HUES48 (cell line): ENCODE results near the gene TMC6.
A peak's percentile ranks its signal among the peaks of the same experiment; 100 is the strongest.
"Not testable (repeated sequence)": the region's sequence is repeated elsewhere in the genome, so short reads cannot be mapped to it uniquely, and the experiment has no call there.

Source experiments
- H3K27ac ChIP-seq: one replicate; pipeline ENCODE4 v1.7.0; 2013; ENCODE audit warnings: low read depth, low read length, inconsistent platforms
- H3K27me3 ChIP-seq: 2 replicates; pipeline ENCODE4 v1.6.1; 2013; ENCODE audit warnings: mild to moderate bottlenecking, low read length; ENCODE audit not compliant: control insufficient read depth, insufficient read depth
- H3K36me3 ChIP-seq: 2 replicates; pipeline ENCODE4 v1.6.1; 2013; ENCODE audit warnings: low read length; ENCODE audit not compliant: control insufficient read depth, insufficient read depth
- H3K4me1 ChIP-seq: 2 replicates; pipeline ENCODE4 v1.6.1; 2013; ENCODE audit warnings: mild to moderate bottlenecking, low read length; ENCODE audit not compliant: control insufficient read depth, insufficient read depth
- H3K4me3 ChIP-seq: 2 replicates; pipeline ENCODE4 v1.5.1; 2013; ENCODE audit warnings: mild to moderate bottlenecking, low read depth, low read length
- H3K9ac ChIP-seq: 2 replicates; pipeline ENCODE4 v1.6.1; 2013; ENCODE audit warnings: mild to moderate bottlenecking, low read depth, low read length, moderate library complexity
- H3K9me3 ChIP-seq: 2 replicates; pipeline ENCODE4 v1.6.1; 2013; ENCODE audit warnings: low read length; ENCODE audit not compliant: control insufficient read depth, insufficient read depth

The TMC6 gene, protein sequence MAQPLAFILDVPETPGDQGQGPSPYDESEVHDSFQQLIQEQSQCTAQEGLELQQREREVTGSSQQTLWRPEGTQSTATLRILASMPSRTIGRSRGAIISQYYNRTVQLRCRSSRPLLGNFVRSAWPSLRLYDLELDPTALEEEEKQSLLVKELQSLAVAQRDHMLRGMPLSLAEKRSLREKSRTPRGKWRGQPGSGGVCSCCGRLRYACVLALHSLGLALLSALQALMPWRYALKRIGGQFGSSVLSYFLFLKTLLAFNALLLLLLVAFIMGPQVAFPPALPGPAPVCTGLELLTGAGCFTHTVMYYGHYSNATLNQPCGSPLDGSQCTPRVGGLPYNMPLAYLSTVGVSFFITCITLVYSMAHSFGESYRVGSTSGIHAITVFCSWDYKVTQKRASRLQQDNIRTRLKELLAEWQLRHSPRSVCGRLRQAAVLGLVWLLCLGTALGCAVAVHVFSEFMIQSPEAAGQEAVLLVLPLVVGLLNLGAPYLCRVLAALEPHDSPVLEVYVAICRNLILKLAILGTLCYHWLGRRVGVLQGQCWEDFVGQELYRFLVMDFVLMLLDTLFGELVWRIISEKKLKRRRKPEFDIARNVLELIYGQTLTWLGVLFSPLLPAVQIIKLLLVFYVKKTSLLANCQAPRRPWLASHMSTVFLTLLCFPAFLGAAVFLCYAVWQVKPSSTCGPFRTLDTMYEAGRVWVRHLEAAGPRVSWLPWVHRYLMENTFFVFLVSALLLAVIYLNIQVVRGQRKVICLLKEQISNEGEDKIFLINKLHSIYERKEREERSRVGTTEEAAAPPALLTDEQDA

DNA sequence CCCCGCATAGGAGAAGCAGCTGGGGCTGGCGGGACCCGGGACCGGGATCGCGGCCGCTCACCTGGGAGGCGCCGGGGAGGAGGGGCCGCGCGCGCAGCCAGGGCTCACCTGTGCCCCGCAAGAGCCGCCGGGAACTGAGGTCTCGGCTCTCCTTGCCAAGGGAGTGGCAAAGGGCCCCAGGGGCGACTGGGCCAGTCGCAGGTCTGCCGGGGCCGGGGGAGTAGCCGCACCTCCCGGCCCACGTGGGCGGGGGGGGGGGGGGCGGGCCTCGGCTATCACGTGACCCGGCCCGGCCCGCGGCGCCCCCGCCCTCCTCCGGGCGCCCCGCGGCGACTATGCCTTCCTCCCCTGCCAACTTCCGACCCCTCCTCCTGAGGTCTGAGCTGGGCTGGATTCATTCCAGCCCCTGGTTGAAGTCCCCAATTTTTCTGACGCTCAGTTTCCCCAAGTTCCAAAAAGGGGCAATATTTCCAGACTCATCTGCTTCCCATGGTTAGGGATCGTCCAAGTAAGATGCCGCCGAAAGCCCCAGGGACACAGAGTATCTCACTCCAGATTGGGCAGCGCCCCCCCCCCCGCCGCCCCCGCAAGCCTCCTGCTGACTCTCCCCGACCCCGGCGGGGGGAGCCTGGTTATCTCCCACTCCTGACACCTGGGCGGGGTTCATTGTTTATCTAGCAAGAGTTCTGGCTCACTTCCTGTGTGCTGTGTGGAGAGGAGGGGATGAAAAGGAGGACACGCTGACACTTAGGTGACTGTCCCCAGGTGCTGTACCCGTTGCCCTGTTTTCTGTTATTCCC is at the start of gene TMC6:
Gene TMC6 (minus strand): TSS at position 205 of the 800 bp plus-strand sequence. CDS start 1,923 bp downstream, outside the sequence.
- Histone ChIP-seq H3K4me1 (peaks cover 26% of the 10 kb centered on the region), H3K27ac (peak within 1 kb of the TSS; percentile 79), H3K36me3 (peaks cover 2% of the 10 kb centered on the region), H3K27me3 (peaks cover 31% of the 10 kb centered on the region), H3K4me3 (peak within 1 kb of the TSS; percentile 71), H3K9ac (peak within 1 kb of the TSS; percentile 48), H3K9me3 (no peaks in the 10 kb centered on the region)

DNA sequence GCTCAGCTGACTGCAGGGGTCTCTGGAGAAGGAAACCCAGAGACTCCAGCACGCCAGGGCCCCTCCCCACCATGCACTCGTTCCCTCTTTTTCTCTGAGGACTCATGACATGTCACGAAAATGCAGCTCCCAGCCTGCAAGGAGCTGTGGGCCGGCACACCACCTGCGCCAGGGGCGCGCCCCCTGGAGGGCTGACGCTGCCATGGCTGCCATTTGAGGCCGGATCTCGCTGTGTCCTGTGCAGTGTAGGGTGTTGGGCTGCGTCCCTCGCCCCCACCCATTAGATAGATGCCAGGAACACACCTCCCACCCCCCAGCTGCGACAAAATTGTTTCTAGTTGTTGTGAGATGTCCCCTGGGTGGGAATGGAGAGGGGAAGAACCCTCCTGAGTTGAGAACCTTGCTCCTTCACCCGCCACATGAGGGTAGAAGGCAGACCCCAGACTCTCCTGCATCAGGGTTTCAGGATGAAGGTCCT is 48.0 kb upstream of the TMC6 start:
- Histone ChIP-seq H3K4me1 (peaks cover 15% of the 10 kb centered on the region), H3K27ac (no peak overlapping the region), H3K9ac (no peak overlapping the region), H3K4me3 (no peak overlapping the region), H3K9me3 (no peaks in the 10 kb centered on the region), H3K36me3 (peaks cover 75% of the 10 kb centered on the region), H3K27me3 (no peaks in the 10 kb centered on the region)

DNA sequence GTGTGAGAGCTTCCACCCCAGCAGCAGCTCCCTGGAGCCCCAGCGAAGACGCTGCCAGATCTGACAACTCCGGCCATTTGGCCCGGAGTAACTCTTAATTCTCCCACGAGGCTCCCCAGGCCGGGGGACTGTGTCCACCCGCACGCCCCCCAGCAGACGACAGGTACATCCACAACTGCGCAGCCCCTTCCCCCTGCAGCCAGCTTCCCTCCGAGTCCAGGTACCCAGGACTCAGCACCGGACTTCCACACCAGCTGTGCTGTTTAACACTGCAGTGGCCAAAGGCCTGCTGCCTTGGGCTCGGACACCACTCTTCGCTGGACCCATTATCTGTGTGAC is 47.1 kb upstream of the TMC6 start:
- no peaks in the 10 kb centered on the region for H3K27me3 ChIP-seq
- H3K27ac ChIP-seq = no peak overlapping the region
- H3K9me3 ChIP-seq = no peaks in the 10 kb centered on the region
- H3K4me1 ChIP-seq = peaks cover 15% of the 10 kb centered on the region
- H3K9ac ChIP-seq = no peak overlapping the region
- no peak overlapping the region for H3K4me3 ChIP-seq
- peaks cover 69% of the 10 kb centered on the region for H3K36me3 ChIP-seq

DNA sequence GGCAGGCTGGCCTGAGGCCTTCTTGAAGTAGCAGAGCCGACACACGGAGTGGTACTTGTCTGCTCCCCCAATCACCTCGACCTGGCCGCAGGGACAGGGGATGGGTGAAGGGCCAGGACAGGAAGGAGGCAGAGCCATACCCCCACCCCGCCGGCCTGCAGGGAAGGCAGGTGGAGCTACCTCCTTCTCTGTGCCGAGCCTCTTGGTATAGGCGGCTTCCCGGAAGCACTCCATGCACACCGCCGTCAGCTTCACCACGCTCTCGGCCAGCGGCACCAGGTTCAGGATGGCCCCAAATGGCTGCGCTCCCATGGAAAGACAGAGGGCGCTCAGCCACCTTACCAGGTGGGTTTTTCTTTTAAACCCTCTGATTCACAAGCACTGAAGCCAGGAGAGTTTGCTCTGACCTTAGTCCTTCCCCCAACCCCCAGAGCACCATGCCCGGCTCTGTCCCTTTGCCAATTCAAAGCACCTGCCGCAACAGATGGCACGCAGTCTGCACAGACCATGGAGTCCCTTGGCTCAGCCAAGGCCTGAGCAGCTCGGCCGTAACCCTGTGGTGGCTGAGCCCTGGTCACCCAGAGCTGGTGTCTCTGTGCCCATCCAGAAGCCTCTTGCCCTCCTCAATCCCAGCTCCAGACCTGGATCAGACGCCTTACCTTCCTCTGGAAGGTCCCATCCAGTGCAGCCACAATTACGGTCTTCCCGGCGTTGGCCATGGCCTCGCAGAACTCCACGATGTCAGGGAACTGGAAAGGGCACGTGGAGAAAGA is 46.5 kb upstream of the TMC6 start:
- no peak overlapping the region for H3K27ac ChIP-seq
- H3K9ac ChIP-seq = no peak overlapping the region
- no peak overlapping the region for H3K4me3 ChIP-seq
- no peaks in the 10 kb centered on the region for H3K27me3 ChIP-seq
- peaks cover 64% of the 10 kb centered on the region for H3K36me3 ChIP-seq
- no peaks in the 10 kb centered on the region for H3K9me3 ChIP-seq
- peaks cover 15% of the 10 kb centered on the region for H3K4me1 ChIP-seq

DNA sequence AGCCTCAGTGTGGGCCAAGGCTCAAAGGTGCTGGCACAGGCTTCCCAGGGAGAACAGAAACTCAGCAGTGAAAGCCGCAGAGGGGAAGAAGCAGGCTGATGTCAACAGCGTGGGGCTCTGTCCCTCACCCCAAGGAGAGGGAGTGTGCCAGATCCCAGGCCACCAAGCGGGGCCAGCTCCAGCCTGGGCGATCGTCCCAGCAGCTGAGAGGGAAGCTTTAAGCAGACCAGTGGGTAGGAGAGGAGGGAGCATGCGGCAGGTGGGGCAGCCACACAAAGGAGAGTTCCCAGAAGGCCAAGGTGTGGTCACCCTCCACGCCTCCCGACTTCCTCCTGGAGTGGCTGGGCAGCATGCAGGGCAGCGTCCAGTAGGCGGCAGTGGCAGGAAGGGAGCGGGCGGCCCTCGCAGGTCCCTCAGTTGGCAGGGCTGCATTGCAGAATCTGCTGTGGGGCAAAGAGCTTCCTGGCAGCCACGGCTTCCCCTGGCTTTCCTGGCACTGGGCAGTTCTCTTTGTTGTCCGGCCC is 45.9 kb upstream of the TMC6 start:
- Histone ChIP-seq H3K27me3 (no peaks in the 10 kb centered on the region), H3K9me3 (no peaks in the 10 kb centered on the region), H3K27ac (no peak overlapping the region), H3K4me3 (no peak overlapping the region), H3K9ac (no peak overlapping the region), H3K4me1 (peaks cover 15% of the 10 kb centered on the region), H3K36me3 (peaks cover 57% of the 10 kb centered on the region)

DNA sequence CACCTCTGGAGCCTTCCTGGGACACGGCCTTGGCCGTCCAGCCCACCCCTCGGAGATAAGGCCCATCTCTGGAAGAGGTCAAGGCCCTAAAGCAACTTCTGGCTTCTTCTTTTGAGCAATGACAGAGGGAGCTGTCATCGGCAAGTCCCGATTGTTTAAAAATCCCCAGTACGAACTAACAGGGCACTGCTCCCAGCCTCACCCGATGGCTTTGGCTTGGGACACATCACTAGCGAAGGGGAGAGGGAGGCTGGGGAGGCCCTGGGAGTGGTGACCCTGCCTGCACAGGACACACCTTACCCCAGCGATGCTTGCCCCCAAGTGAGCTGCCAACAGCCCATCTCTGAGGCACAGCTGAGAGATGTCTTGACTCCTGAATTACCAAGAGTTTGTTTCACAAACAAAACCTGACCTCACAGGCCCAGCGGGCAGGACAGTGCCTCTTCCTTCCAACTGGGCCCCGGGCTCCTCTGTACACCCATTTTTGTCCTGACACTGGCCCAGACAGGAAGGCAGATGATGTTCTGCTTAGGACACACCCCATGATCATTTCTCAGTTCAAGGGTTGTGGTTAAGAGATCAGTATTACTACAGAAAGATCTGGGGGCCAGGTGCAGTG is 44.7 kb upstream of the TMC6 start:
- Histone ChIP-seq H3K36me3 (peaks cover 45% of the 10 kb centered on the region), H3K27ac (peak overlapping the region; percentile 60)

DNA sequence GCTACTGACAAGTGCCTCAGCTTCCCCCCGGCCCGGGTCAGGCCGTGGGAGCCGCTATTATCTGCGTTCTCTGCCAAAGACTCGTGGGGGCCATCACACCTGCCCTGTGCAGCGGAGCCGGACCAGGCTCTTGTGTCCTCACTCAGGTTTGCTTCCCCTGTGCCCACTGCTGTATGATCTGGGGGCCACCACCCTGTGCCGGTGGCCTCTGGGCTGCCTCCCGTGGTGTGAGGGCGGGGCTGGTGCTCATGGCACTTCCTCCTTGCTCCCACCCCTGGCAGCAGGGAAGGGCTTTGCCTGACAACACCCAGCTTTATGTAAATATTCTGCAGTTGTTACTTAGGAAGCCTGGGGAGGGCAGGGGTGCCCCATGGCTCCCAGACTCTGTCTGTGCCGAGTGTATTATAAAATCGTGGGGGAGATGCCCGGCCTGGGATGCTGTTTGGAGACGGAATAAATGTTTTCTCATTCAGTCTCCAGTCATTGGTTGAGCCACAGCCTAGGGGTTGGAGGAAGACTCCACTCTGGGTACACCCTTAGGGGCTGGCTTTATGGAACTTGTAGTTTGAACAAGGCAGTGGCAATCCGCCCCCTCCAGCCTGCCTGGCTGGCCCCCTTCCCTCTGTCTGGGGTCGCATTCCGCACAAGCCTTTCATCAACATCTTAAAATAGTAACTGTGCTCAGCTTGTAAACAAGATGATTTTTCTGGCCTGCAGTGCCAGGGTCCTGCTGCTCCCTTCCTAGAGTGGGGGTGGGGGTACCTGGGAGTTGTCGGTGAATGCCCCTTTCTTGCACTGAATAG is 43.9 kb upstream of the TMC6 start:
- Histone ChIP-seq H3K9ac (no peak overlapping the region), H3K9me3 (no peaks in the 10 kb centered on the region), H3K27ac (peak overlapping the region; percentile 60), H3K4me3 (no peak overlapping the region), H3K27me3 (no peaks in the 10 kb centered on the region), H3K36me3 (peaks cover 43% of the 10 kb centered on the region), H3K4me1 (peaks cover 15% of the 10 kb centered on the region)

More for the DNA sequence above, 44.7 kb upstream of the TMC6 start:
- no peak overlapping the region for H3K4me3 ChIP-seq
- H3K27me3 ChIP-seq = no peaks in the 10 kb centered on the region
- H3K9ac ChIP-seq = no peak overlapping the region
- peaks cover 15% of the 10 kb centered on the region for H3K4me1 ChIP-seq
- no peaks in the 10 kb centered on the region for H3K9me3 ChIP-seq

DNA sequence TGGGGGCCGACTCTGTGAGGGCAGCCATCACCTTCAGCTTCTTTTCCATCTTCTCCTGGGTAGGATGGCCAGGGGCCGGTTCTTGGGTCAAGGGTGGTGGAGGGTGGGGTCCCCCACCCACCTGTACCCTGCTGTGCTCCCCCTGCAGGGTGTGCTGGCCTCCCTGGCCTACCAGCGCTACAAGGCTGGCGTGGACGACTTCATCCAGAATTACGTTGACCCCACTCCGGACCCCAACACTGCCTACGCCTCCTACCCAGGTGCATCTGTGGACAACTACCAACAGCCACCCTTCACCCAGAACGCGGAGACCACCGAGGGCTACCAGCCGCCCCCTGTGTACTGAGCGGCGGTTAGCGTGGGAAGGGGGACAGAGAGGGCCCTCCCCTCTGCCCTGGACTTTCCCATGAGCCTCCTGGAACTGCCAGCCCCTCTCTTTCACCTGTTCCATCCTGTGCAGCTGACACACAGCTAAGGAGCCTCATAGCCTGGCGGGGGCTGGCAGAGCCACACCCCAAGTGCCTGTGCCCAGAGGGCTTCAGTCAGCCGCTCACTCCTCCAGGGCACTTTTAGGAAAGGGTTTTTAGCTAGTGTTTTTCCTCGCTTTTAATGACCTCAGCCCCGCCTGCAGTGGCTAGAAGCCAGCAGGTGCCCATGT is 43.2 kb upstream of the TMC6 start:
- H3K36me3 ChIP-seq = peaks cover 40% of the 10 kb centered on the region
- not testable (repeated sequence) for H3K27me3 ChIP-seq, H3K9ac ChIP-seq, H3K9me3 ChIP-seq, H3K4me3 ChIP-seq
- H3K27ac ChIP-seq = peak overlapping the region; percentile 60
- peaks cover 15% of the 10 kb centered on the region for H3K4me1 ChIP-seq
